Measurements from ENCODE around the gene RERE. TPM values are rescaled to one million over a fixed set of nuclear protein-coding genes. Genes with fewer than 3 reads are reported as not detected.

Gene RERE
- total RNA-seq, 1 experiment from 2014 or later: 40.6 TPM

DNA sequence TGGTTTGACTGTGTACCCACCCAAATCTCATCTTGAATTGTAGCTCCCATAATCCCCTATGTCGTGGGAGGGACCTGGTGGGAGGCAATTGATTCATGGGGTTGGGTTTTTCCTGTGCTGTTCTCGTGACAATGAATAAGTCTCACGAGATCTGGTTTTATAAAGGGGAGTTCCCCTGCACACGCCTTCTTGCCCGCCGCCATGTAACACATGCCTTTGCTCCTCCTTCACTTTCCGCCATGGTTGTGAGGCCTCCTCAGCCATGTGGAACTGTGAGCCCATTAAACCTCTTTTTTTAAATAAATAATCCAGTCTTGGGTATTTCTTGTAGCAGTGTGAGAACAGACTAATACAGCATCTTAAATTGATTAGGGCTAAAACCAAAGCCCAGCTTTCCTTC lies 22.6 kb upstream of the RERE start:
- CTCF ChIA-PET: interaction anchor here (2.5 kb wide), 1 partner anchor 9 kb away, joined by 15 read pairs; no protein-coding TSS in a partner anchor

DNA sequence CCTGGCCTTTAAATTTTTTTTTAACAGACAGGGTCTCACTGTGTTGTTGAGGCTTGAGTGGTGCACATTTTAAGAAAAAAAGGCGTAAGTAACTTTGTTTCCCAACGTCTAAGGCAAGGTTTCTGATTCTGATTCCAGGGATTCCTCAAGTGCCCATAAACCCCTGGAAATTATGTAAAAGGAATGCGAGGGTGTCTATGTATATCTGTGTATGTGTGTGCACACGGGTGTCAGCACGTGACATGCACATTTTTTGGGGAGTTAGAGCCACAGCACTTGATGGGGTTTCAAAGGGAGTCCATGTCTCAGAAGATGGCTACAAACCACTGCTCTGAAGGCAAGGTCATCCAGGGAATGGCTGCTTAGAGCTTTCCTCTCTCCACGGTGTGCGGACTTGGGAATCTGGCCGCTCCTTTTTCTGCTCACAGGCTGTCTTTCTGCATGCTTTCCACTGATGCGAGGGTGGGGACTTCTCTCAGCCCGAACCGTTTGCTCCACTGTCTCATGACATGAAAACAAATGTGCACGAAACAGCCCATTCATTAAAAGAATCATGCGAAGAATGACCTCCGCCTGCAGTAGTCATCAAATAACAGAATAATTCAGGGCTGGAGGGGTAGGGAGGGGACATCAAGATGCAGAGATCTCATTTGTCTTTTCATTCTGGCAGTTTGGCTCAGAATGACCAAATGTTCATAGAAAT lies 18.7 kb upstream of the RERE start:
- DNase-seq (ENCODE audit: low read depth, low spot score): no peak
- Histone ChIP-seq H3K27me3 (ENCODE audit: insufficient read depth, low read length) (no peaks in the 10 kb centered on the region), H3K4me3 (replicated peaks in 1 of 2; ENCODE audit: low read depth in 1 of 2, low read length in 2 of 2) (no peak overlapping the region), H4K20me1 (ENCODE audit: insufficient read depth) (no peaks in the 10 kb centered on the region), H3K36me3 (ENCODE audit: control insufficient read depth in 1 of 2, insufficient read depth in 2 of 2, low read length in 2 of 2) (no peaks in the 10 kb centered on the region), H3K4me2 (ENCODE audit: low read length) (no peak overlapping the region), H3K9me2 (ENCODE audit: insufficient read depth) (no peaks in the 10 kb centered on the region), H3K4me1 (ENCODE audit: control insufficient read depth in 1 of 2, insufficient read depth in 2 of 2, low read length in 2 of 2) (no peaks in the 10 kb centered on the region), H3K9me3 (ENCODE audit: control insufficient read depth in 1 of 2, insufficient read depth in 1 of 2, low read depth in 1 of 2, low read length in 2 of 2) (no peaks in the 10 kb centered on the region), H2AFZ (ENCODE audit: low read depth, low read length, poor library complexity, severe bottlenecking) (no peak overlapping the region), H3K79me2 (ENCODE audit: insufficient read depth, low read length) (no peaks in the 10 kb centered on the region), H3K27ac (ENCODE audit: low read depth, low read length) (no peak overlapping the region), H3K9ac (ENCODE audit: low read length) (no peak overlapping the region)
- ChIA-PET POLR2A (no interaction called here), RAD21 (ENCODE audit: low non-redundant PET in 1 of 2, low total read pairs in 2 of 2, uncharacterized antibody in 2 of 2, unreplicated experiment in 2 of 2) (no interaction called here), CTCF (no interaction called here)
- no TSS peak for BruUV-seq (replicated peaks)
- ATAC-seq: no peak
- intact Hi-C loops (cut with micrococcal nuclease): no loop called here
- TF ChIP-seq, protein P1, sequence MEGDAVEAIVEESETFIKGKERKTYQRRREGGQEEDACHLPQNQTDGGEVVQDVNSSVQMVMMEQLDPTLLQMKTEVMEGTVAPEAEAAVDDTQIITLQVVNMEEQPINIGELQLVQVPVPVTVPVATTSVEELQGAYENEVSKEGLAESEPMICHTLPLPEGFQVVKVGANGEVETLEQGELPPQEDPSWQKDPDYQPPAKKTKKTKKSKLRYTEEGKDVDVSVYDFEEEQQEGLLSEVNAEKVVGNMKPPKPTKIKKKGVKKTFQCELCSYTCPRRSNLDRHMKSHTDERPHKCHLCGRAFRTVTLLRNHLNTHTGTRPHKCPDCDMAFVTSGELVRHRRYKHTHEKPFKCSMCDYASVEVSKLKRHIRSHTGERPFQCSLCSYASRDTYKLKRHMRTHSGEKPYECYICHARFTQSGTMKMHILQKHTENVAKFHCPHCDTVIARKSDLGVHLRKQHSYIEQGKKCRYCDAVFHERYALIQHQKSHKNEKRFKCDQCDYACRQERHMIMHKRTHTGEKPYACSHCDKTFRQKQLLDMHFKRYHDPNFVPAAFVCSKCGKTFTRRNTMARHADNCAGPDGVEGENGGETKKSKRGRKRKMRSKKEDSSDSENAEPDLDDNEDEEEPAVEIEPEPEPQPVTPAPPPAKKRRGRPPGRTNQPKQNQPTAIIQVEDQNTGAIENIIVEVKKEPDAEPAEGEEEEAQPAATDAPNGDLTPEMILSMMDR (IDR thresholded peaks at IDR 0.05 in 2 of 3, conservative IDR thresholded peaks at IDR 0.05 in 1 of 3; ENCODE audit: borderline replicate concordance in 1 of 3, insufficient read depth in 1 of 3, low read depth in 2 of 3, low read length in 2 of 3): no peak
- TF ChIP-seq EGR1 (IDR thresholded peaks at IDR 0.05; ENCODE audit: low read depth) (no peak), EZH2 (IDR thresholded peaks at IDR 0.05) (no peak), FOSL1 (IDR thresholded peaks at IDR 0.05; ENCODE audit: low read depth) (no peak), SIN3A (IDR thresholded peaks at IDR 0.05; ENCODE audit: low read depth) (no peak), YY1 (IDR thresholded peaks at IDR 0.05; ENCODE audit: extremely low read depth, insufficient replicate concordance, low read depth, low read length) (no peak), ELF1 (IDR thresholded peaks at IDR 0.05; ENCODE audit: borderline replicate concordance, low read depth) (no peak), SRF (IDR thresholded peaks at IDR 0.05; ENCODE audit: low read depth) (no peak), POLR2A (IDR thresholded peaks at IDR 0.05; ENCODE audit: borderline replicate concordance, extremely low read depth, insufficient read depth, insufficient read length) (no peak), CEBPB (IDR thresholded peaks at IDR 0.05; ENCODE audit: low read depth) (no peak), EZH2phosphoT487 (IDR thresholded peaks at IDR 0.05; ENCODE audit: borderline replicate concordance) (no peak), RAD21 (IDR thresholded peaks at IDR 0.05; ENCODE audit: low read depth) (no peak), CBX3 (IDR thresholded peaks at IDR 0.05; ENCODE audit: low read depth) (no peak), POLR2AphosphoS5 (IDR thresholded peaks at IDR 0.05; ENCODE audit: low read depth, low read length) (no peak), ZFX (IDR thresholded peaks at IDR 0.05) (no peak), TCF7L2 (IDR thresholded peaks at IDR 0.05; ENCODE audit: borderline replicate concordance, extremely low read depth, insufficient read depth, insufficient read length) (no peak), ZNF274 (IDR thresholded peaks at IDR 0.05; ENCODE audit: low read depth, low read length) (no peak)
- TF ChIP-seq, protein P2, sequence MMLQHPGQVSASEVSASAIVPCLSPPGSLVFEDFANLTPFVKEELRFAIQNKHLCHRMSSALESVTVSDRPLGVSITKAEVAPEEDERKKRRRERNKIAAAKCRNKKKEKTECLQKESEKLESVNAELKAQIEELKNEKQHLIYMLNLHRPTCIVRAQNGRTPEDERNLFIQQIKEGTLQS (IDR thresholded peaks at IDR 0.05): no peak

More for the DNA sequence above, 22.6 kb upstream of the RERE start:
- DNase-seq (ENCODE audit: low read depth, low spot score) (no peak), ATAC-seq (no peak)
- ChIA-PET RAD21 (ENCODE audit: low non-redundant PET in 1 of 2, low total read pairs in 2 of 2, uncharacterized antibody in 2 of 2, unreplicated experiment in 2 of 2) (no interaction called here), POLR2A (no interaction called here)
- intact Hi-C loops (cut with micrococcal nuclease): no loop called here
- H3K27me3 ChIP-seq (ENCODE audit: insufficient read depth, low read length): peaks cover 3% of the 10 kb centered on the region; the same call in 1 of the 2 replicates
- BruUV-seq (replicated peaks): no TSS peak
- no peak overlapping the region for H2AFZ ChIP-seq (ENCODE audit: low read depth, low read length, poor library complexity, severe bottlenecking)
- no peaks in the 10 kb centered on the region for H3K4me1 ChIP-seq (ENCODE audit: control insufficient read depth in 1 of 2, insufficient read depth in 2 of 2, low read length in 2 of 2)
- H4K20me1 ChIP-seq (ENCODE audit: insufficient read depth): no peaks in the 10 kb centered on the region
- H3K4me3 ChIP-seq (replicated peaks in 1 of 2; ENCODE audit: low read depth in 1 of 2, low read length in 2 of 2): no peak overlapping the region
- no peak overlapping the region for H3K9ac ChIP-seq (ENCODE audit: low read length)
- no peak overlapping the region for H3K4me2 ChIP-seq (ENCODE audit: low read length)
- no peaks in the 10 kb centered on the region for H3K9me2 ChIP-seq (ENCODE audit: insufficient read depth)
- H3K36me3 ChIP-seq (ENCODE audit: control insufficient read depth in 1 of 2, insufficient read depth in 2 of 2, low read length in 2 of 2): no peaks in the 10 kb centered on the region
- TF ChIP-seq SRF (IDR thresholded peaks at IDR 0.05; ENCODE audit: low read depth): no peak
- no peak overlapping the region for H3K27ac ChIP-seq (ENCODE audit: low read depth, low read length)
- H3K9me3 ChIP-seq (ENCODE audit: control insufficient read depth in 1 of 2, insufficient read depth in 1 of 2, low read depth in 1 of 2, low read length in 2 of 2): no peaks in the 10 kb centered on the region
- H3K79me2 ChIP-seq (ENCODE audit: insufficient read depth, low read length): no peaks in the 10 kb centered on the region
